Small intestine (tissue), 7 donors: ENCODE measurements around the gene UBN1. TPM values are rescaled to one million over a fixed set of nuclear protein-coding genes. Genes with fewer than 3 reads are reported as not detected.

Experiments used
- DNase-seq, 2 donors: peaks; one replicate each; pipeline versions ENCODE4 v3.0.0 to v3.0.0-alpha.2; 2013
- FAIRE-seq: peaks from 2 replicates; lab custom pipeline; 2012; peaks lifted over from hg19 to GRCh38; lab: Jason Lieb, UNC
- H3K27ac ChIP-seq, 3 donors: one replicate each; pipeline ENCODE4 v1.5.1; 2013; ENCODE audit warnings: low read length in 2 of 3, mild to moderate bottlenecking in 2 of 3, control low read depth in 1 of 3, inconsistent platforms in 1 of 3, low read depth in 1 of 3, moderate library complexity in 1 of 3
- H3K27me3 ChIP-seq, 3 donors: one replicate each; pipeline ENCODE4 v1.6.1; 2013; ENCODE audit warnings: low read length in 3 of 3, inconsistent platforms in 1 of 3; ENCODE audit not compliant: control insufficient read depth in 3 of 3, insufficient read depth in 3 of 3
- H3K36me3 ChIP-seq, 3 donors: one replicate each; pipeline ENCODE4 v1.6.1; 2013; ENCODE audit warnings: low read length in 3 of 3, inconsistent platforms in 1 of 3, low read depth in 1 of 3, mild to moderate bottlenecking in 1 of 3, moderate library complexity in 1 of 3; ENCODE audit not compliant: control insufficient read depth in 3 of 3, insufficient read depth in 2 of 3
- H3K4me1 ChIP-seq, 3 donors: one replicate each; pipeline ENCODE4 v1.6.1; 2013; ENCODE audit warnings: low read length in 2 of 3, inconsistent platforms in 1 of 3, low read depth in 1 of 3, mild to moderate bottlenecking in 1 of 3, moderate library complexity in 1 of 3; ENCODE audit not compliant: control insufficient read depth in 3 of 3, insufficient read depth in 2 of 3
- H3K4me3 ChIP-seq, 3 donors: one replicate each; pipeline ENCODE4 v1.5.1; 2013; ENCODE audit warnings: low read length in 3 of 3, control low read depth in 1 of 3, inconsistent platforms in 1 of 3, low read depth in 1 of 3, mild to moderate bottlenecking in 1 of 3, moderate library complexity in 1 of 3
- H3K9me3 ChIP-seq, 2 donors: one replicate each; pipeline ENCODE4 v1.6.1; 2013; ENCODE audit warnings: low read depth in 1 of 2, low read length in 1 of 2; ENCODE audit not compliant: control insufficient read depth in 2 of 2, insufficient read depth in 1 of 2
- WGBS, 3 donors: extraction: QIAGEN DNeasy Blood & Tissue Kit; methylation state at CpG; one replicate each; pipeline ENCODE4 v1.1.7; 2013; 5-methylcytosine and 5-hydroxymethylcytosine counted together
- polyA plus RNA-seq, 4 donors: library from polyadenylated mRNA; stranded (reverse) in 3 of 4; unstranded in 1 of 4; fragments of 200-250 nt in 3 of 4; fragments of 120-200 nt in 1 of 4; gene quantifications; one replicate each; pipeline versions ENCODE4 v1.2.1 to v1.2.3, GENCODE V29; 2013
- donor health status: healthy with polysubstance abuse.
- donor health status: control.
- donor health status: control.
- donor health status: Bipolar disorder and iron deficiency.
- donor health status: healthy.

Gene UBN1
- polyA plus RNA-seq, 4 donors, result 12.3 to 39.8 (median 16.8) TPM

DNA sequence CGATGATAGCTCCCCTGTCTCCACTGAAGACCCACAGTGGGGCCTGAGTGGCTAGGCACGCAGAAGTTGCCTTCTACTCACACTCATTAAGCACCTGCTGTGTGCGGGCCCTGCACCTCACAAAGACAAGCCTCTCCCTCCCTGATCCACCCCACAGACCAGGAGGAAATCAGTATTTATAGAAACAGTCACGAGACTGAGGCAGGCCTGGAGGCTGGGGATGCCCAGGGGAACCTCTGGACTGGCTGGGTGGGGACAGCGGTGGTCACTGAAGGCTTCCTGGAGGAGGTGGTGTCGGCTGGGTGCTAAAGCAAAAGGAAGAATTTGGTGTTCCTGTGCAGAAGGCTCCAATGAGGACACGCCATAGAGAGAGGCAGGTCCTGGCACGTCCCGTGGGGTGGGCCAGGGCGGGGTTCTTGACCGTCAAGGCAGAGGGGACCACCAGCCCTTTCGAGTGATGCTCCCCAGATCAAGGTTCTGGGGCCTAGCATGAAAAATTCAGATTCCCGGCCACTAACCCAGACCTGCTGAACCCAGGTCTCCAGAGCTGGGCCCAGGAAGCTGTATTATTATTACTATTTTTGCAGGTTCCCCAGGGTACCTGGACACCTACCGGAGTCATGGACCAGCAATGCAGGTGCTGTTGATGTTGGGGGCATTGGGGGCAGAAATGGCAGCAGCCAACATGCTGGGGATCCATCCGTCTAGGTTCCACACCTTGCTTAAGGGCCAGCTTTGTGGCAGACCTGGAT is 66.7 kb downstream of the UBN1 start:
- peaks cover 0 to 41% (median 0%) of the 10 kb centered on the region in 3 donors for H3K36me3 ChIP-seq
- H3K27ac ChIP-seq, result no peak overlapping the region
- FAIRE-seq, result no peak

DNA sequence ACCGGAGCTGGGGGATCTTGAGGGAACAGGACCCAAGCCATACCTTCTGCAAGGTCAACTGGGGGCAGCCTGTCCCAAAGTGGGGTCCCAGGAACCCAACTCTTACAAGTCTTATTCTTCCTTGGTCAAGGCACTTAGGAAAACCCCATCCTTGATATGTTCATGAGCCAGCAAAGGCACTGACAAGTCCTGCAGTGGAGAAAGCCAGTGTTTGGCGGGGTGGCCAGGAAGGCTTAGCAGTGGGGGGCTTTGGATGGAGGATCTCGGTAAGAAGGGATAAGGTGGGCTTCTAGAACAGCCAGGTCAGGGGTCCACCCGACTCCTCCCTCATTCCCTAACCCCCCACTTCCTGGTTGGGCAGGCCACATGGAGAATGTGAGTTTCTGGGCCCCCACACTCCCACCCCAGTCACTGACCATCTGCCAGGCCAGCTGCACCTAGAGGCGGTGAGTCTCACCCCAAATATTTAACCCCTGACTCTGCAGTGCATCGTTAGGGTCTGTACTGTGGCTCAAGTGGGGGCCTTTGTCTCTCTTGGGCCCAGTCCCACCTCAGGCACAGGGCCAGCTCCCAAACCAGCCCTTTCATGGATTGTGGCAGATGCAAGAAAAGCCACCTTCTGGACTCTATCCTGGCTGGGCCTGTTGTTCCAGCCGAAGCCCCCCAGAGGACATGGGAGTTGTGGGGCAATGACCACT is 67.4 kb downstream of the UBN1 start:
- H3K9me3 ChIP-seq, result no peaks in the 10 kb centered on the region
- FAIRE-seq (no peak), DNase-seq (no peak)
- H3K36me3 ChIP-seq, result peaks cover 0 to 38% (median 0%) of the 10 kb centered on the region in 3 donors
- H3K4me3 ChIP-seq, result no peak overlapping the region
- no peak overlapping the region for H3K27ac ChIP-seq
- peaks cover 0 to 24% (median 0%) of the 10 kb centered on the region in 3 donors for H3K4me1 ChIP-seq
- WGBS, 3 donors, result 88 to 97% (median 94%) methylated on average over 7 of the region's 7 CpGs
- H3K27me3 ChIP-seq, result no peaks in the 10 kb centered on the region

More for the DNA sequence above, 66.7 kb downstream of the UBN1 start:
- DNase-seq, result no peak
- H3K27me3 ChIP-seq, result no peaks in the 10 kb centered on the region
- 90 to 93% (median 92%) methylated on average over 13 to 15 of the region's 15 CpGs for WGBS, 3 donors
- H3K9me3 ChIP-seq, result no peaks in the 10 kb centered on the region
- no peak overlapping the region for H3K4me3 ChIP-seq
- peaks cover 0 to 17% (median 0%) of the 10 kb centered on the region in 3 donors for H3K4me1 ChIP-seq

DNA sequence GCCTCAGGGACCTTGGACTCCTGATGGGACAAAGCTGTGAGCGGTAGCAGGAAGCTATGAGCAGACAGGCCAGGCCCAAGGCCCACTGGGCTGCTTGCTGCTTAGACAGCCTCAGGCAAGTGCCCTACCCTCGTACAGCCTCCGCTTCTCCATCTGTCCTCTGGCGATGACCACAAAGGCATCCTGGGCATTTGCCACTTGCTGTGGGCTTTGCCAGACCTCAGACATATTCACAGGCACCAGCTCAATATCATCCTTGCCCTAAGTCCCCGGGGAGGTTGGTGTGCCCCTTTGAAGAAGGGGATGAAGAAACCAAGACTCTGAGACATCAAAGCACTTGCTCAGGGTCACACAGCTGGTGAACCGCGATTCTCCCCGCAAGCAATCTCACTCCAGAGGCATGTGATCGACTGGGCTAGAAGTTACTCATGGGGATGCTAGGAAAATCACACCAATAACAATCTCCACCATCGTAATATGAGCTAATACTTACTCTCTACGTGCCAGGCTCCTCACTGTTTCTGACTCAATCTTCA is 68.0 kb downstream of the UBN1 start:
- H3K4me1 ChIP-seq, result peaks cover 0 to 25% (median 0%) of the 10 kb centered on the region in 3 donors
- DNase-seq, result no peak
- H3K27me3 ChIP-seq, result no peaks in the 10 kb centered on the region
- H3K36me3 ChIP-seq, result peaks cover 0 to 35% (median 0%) of the 10 kb centered on the region in 3 donors
- WGBS, 3 donors, result 77 to 82% (median 79%) methylated on average over 11 of the region's 11 CpGs
- no peak overlapping the region for H3K27ac ChIP-seq
- FAIRE-seq, result no peak
- H3K9me3 ChIP-seq, result no peaks in the 10 kb centered on the region
- no peak overlapping the region for H3K4me3 ChIP-seq

DNA sequence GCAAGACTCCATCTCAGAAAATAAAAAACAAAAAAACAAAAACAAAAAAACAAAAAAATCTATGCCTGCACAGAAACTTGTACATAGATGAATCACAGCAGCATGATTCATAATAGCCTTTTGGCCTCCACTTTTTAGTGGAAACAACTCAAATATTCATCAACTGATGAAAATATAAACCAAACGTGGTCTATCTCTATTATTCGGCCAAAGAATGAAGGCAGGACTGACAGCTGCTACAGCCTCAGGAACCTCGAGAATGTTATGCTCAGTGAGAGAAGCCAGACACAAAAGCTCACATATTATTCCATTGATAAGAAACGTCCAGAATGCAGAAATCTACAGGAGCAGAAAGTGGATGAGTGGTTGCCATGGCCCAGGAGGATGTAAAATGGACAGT is 69.8 kb downstream of the UBN1 start:
- Histone ChIP-seq H3K27ac (no peak overlapping the region), H3K27me3 (no peaks in the 10 kb centered on the region), H3K4me3 (no peak overlapping the region), H3K9me3 (no peaks in the 10 kb centered on the region), H3K4me1 (peaks cover 0 to 21% (median 0%) of the 10 kb centered on the region in 3 donors), H3K36me3 (peaks cover 0 to 40% (median 0%) of the 10 kb centered on the region in 3 donors)
- WGBS, 3 donors, result 46 to 57% (median 49%) methylated on average over 4 of the region's 4 CpGs
- FAIRE-seq, result no peak
- no peak for DNase-seq

DNA sequence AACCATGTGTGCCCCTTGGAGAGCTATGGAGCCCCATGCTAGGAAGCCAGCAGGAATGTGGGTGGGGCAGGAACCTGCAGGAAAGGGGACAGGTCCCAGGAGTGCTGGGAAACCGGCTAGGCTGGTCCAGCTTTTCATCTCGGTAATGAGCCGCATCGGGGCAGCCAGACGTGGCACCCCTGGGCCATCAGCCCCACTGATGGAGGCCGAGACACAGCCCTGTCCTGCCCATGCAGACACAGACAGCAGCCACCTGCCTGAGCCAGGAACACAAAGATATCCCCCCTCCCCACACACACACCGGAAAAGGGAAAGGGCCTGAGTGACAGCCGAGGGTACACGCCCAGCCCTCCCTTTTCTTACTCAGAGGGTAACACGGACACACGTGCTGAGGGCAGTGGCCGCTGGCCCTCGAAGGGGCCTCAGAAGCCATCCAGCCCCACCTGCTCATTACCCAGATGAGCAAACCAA is 71.5 kb downstream of the UBN1 start:
- Histone ChIP-seq H3K4me3 (peak overlapping the region in 1 of 3 donors; percentile 8), H3K36me3 (peaks cover 0 to 46% (median 0%) of the 10 kb centered on the region in 3 donors), H3K27ac (peak overlapping the region in 1 of 3 donors; percentile 77), H3K9me3 (no peaks in the 10 kb centered on the region), H3K27me3 (no peaks in the 10 kb centered on the region), H3K4me1 (peaks cover 0 to 22% (median 0%) of the 10 kb centered on the region in 3 donors)
- DNase-seq (peak; percentile 57 to 80), FAIRE-seq (no peak)
- WGBS, 3 donors, result 6 to 42% (median 23%) methylated on average over 13 of the region's 13 CpGs

DNA sequence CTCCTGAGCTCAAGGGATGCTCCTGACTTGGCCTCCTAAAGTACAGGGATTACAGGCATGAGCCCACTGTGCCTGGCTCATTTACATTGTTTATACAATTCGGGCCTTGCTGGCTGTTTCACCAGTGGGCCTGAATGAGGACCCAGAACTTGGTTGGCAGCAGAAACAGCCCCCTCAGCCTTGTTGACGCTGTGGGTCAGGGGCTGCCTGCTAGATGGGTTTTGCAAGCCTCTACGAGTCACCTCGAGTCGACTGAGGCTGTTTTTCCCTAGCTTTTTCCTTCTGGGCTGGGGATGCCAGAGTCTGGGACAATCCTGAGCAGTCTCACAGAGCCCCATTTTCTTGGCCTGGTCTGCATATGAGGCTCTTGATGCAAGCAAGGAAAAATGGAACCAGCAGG is 73.5 kb downstream of the UBN1 start:
- H3K4me1 ChIP-seq, result peaks cover 0 to 37% (median 3%) of the 10 kb centered on the region in 3 donors
- H3K4me3 ChIP-seq, result no peak overlapping the region
- H3K36me3 ChIP-seq, result peaks cover 0 to 34% (median 0%) of the 10 kb centered on the region in 3 donors
- H3K27me3 ChIP-seq, result no peaks in the 10 kb centered on the region
- 80 to 85% (median 83%) methylated on average over 5 of the region's 5 CpGs for WGBS, 3 donors
- FAIRE-seq (no peak), DNase-seq (no peak)
- no peak overlapping the region for H3K27ac ChIP-seq
- H3K9me3 ChIP-seq, result no peaks in the 10 kb centered on the region

DNA sequence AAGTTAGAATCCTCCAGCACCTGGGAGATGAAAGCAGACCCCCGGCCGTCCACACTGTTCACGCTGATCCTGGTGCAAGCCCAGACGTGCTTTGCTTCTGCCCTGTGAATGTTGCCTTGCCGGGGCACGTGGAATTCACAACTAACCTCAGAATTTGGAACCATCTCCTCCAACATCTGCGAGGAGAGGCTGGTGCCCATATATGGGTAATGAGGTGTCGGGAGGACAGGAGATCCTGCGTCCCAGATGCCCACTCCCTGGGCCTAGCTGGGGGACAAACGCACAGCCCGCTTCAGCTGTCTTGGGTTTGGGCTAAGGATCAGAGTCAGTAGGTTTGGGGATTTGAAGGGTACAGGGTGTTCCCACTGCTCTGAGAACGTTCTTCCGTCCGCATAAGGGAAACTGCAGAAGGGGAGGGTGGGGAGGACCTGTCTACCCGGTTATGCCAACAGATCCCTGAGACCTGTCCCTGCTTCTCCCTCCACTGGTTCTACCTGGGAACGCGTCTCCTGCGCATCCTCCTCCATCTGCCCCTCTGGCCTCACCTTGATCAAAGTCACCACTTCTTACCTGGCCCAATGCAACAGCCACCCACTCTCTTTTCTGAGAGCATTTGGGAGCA is 75.6 kb downstream of the UBN1 start:
- H3K4me1 ChIP-seq, result peaks cover 0 to 39% (median 3%) of the 10 kb centered on the region in 3 donors
- H3K36me3 ChIP-seq, result peaks cover 0 to 37% (median 0%) of the 10 kb centered on the region in 3 donors
- 78 to 84% (median 80%) methylated on average over 18 of the region's 18 CpGs for WGBS, 3 donors
- H3K4me3 ChIP-seq, result no peak overlapping the region
- peaks cover 0 to 7% of the 10 kb centered on the region in 2 donors for H3K9me3 ChIP-seq
- H3K27me3 ChIP-seq, result no peaks in the 10 kb centered on the region
- FAIRE-seq (no peak), DNase-seq (no peak)
- no peak overlapping the region for H3K27ac ChIP-seq

DNA sequence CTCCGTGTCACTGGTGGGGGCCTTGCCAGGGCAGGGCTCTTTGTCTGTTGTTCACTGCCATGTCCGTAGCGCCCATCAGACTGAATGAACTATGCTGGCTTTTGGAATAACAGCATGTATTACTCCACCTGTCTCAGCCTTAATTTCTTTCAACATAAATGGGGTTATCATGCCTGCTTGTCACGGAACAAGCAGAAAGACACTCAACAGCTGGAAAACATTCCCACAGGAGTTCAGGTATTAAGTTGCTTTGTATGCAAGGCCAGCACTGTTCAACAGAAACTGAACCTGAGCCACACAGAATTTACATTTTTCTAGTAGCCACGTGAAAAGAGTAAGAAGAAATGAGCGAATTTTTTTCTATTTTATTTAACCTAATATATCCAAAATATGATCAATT is 76.6 kb downstream of the UBN1 start:
- DNase-seq (no peak), FAIRE-seq (no peak)
- Histone ChIP-seq H3K4me3 (no peak overlapping the region), H3K27ac (no peak overlapping the region), H3K27me3 (no peaks in the 10 kb centered on the region), H3K36me3 (peaks cover 0 to 45% (median 0%) of the 10 kb centered on the region in 3 donors), H3K9me3 (peaks cover 0 to 7% of the 10 kb centered on the region in 2 donors), H3K4me1 (peaks cover 0 to 32% (median 3%) of the 10 kb centered on the region in 3 donors)
- WGBS, 3 donors, result 81 to 87% (median 82%) methylated on average over 6 of the region's 6 CpGs
